HCT116 (cell line): ENCODE results near the gene DNAJC1. TPM values are rescaled to one million over a fixed set of nuclear protein-coding genes. Genes with fewer than 3 reads are reported as not detected.

Experiments used
- ATAC-seq: fragments of 200-7000 bp; cut with Tn5 transposase; 2 replicates; pipeline ENCODE4 v1.9.1; 2020; ENCODE audit warnings: mild to moderate bottlenecking, moderate library complexity
- BruUV-seq: library from RNA; stranded (reverse); fragments of 400-500 nt; replicated peaks from 2 replicates; lab custom pipeline; 2021; lab: Mats Ljungman, UMichigan
- CTCF ChIA-PET: fragments of 300-600 bp; sonication (Branson Sonifier 250); formaldehyde crosslinking; loops from one replicate; lab custom pipeline; 2021; ENCODE audit warnings: antibody characterized with exemption; lab: Charles Lee
- POLR2A ChIA-PET: fragments of 300-600, 350-600 bp; sonication (Branson Sonifier 250); formaldehyde crosslinking; loops from one replicate; lab custom pipeline; 2021; ENCODE audit warnings: antibody characterized with exemption; lab: Charles Lee
- RAD21 ChIA-PET, 2 experiments: fragments of 300-600 bp; sonication (Branson Sonifier 250); formaldehyde crosslinking; loops; one replicate each; lab custom pipeline; 2023; ENCODE audit warnings: low total read pairs in 2 of 2; ENCODE audit not compliant: uncharacterized antibody in 2 of 2, unreplicated experiment in 2 of 2, low non-redundant PET in 1 of 2; lab: Charles Lee
- DNase-seq: peaks from one replicate; pipeline ENCODE4 v3.0.0-alpha.2; 2010; ENCODE audit warnings: low read depth, low spot score
- H2AFZ ChIP-seq: fragments of 200-600 bp; shearing (Covaris generic), sonication (generic); 2 replicates; pipeline ENCODE4 v1.6.1; 2017; ENCODE audit warnings: low read depth, mixed run types, mixed read lengths, antibody characterized with exemption, low read length; ENCODE audit not compliant: poor library complexity, severe bottlenecking
- H3K27ac ChIP-seq: 2 replicates; pipeline ENCODE4 v1.5.1; 2012; ENCODE audit warnings: low read depth, low read length
- H3K27me3 ChIP-seq: fragments of 200-600 bp; sonication (generic); 2 replicates; pipeline ENCODE4 v1.6.1; 2016; ENCODE audit warnings: mixed run types, low read length, mixed read lengths; ENCODE audit not compliant: insufficient read depth
- H3K36me3 ChIP-seq, 2 experiments: fragments of 200-500 bp in 1 of 2; fragments of 200-600 bp in 1 of 2; sonication (Bioruptor generic) in 1 of 2; sonication (generic) in 1 of 2; 2 replicates each; pipeline versions ENCODE4 v1.5.1 to v1.6.1; 2014 to 2016; ENCODE audit warnings: low read length in 2 of 2, inconsistent platforms in 1 of 2, mixed read lengths in 1 of 2, mixed run types in 1 of 2; ENCODE audit not compliant: insufficient read depth in 2 of 2, control insufficient read depth in 1 of 2
- H3K4me1 ChIP-seq, 2 experiments: fragments of 200-600 bp in 1 of 2; sonication (generic) in 1 of 2; 2 replicates each; pipeline versions ENCODE4 v1.5.1 to v1.6.1; 2012 to 2017; ENCODE audit warnings: low read length in 2 of 2, inconsistent platforms in 1 of 2, mild to moderate bottlenecking in 1 of 2, mixed read lengths in 1 of 2, mixed run types in 1 of 2, moderate library complexity in 1 of 2; ENCODE audit not compliant: insufficient read depth in 2 of 2, control insufficient read depth in 1 of 2
- H3K4me2 ChIP-seq: fragments of 200-600 bp; sonication (generic); 2 replicates; pipeline ENCODE4 v1.6.1; 2017; ENCODE audit warnings: mixed run types, low read length, mixed read lengths
- H3K4me3 ChIP-seq, 2 experiments: fragments of 200-600 bp in 1 of 2; sonication (generic) in 1 of 2; replicated peaks in 1 of 2; 2 replicates each; pipeline ENCODE4 v1.5.1; 2011 to 2016; ENCODE audit warnings: low read length in 2 of 2, control low read depth in 1 of 2, low read depth in 1 of 2, mild to moderate bottlenecking in 1 of 2, mixed read lengths in 1 of 2, mixed run types in 1 of 2
- H3K79me2 ChIP-seq: fragments of 200-600 bp; sonication (generic); 2 replicates; pipeline ENCODE4 v1.6.1; 2017; ENCODE audit warnings: mild to moderate bottlenecking, mixed run types, low read length, moderate library complexity, mixed read lengths; ENCODE audit not compliant: insufficient read depth
- H3K9ac ChIP-seq: fragments of 200-600 bp; sonication (generic); 2 replicates; pipeline ENCODE4 v1.6.1; 2016; ENCODE audit warnings: low read length, mixed read lengths
- H3K9me2 ChIP-seq: fragments of 200-600 bp; sonication (generic), shearing (Covaris generic); 2 replicates; pipeline ENCODE4 v1.6.1; 2017; ENCODE audit warnings: mixed run types, mild to moderate bottlenecking, moderate library complexity; ENCODE audit not compliant: insufficient read depth
- H3K9me3 ChIP-seq, 2 experiments: fragments of 200-500 bp in 1 of 2; fragments of 200-600 bp in 1 of 2; sonication (Bioruptor generic) in 1 of 2; sonication (generic) in 1 of 2; 2 replicates each; pipeline ENCODE4 v1.6.1; 2014 to 2017; ENCODE audit warnings: low read length in 2 of 2, mixed read lengths in 2 of 2, inconsistent platforms in 1 of 2, low read depth in 1 of 2, mild to moderate bottlenecking in 1 of 2, mixed run types in 1 of 2, moderate library complexity in 1 of 2; ENCODE audit not compliant: control insufficient read depth in 1 of 2, insufficient read depth in 1 of 2
- H4K20me1 ChIP-seq: fragments of 200-600 bp; sonication (generic), shearing (Covaris generic); 2 replicates; pipeline ENCODE4 v1.6.1; 2017; ENCODE audit warnings: mixed run types, mild to moderate bottlenecking, moderate library complexity; ENCODE audit not compliant: insufficient read depth
- ATF3 ChIP-seq: IDR thresholded peaks from 2 replicates; pipeline ENCODE4 v1.6.1; 2012
- CBX3 ChIP-seq: IDR thresholded peaks from 2 replicates; pipeline ENCODE4 v1.6.1; 2012; ENCODE audit warnings: low read depth
- CEBPB ChIP-seq: IDR thresholded peaks from 2 replicates; pipeline ENCODE4 v1.6.1; 2012; ENCODE audit warnings: low read depth
- CTCF ChIP-seq, 3 experiments: fragments of 200-600 bp in 1 of 3; sonication (generic) in 1 of 3; IDR thresholded peaks in 2 of 3; conservative IDR thresholded peaks in 1 of 3; 2 replicates each; pipeline ENCODE4 v1.5.1; 2012 to 2017; ENCODE audit warnings: low read depth in 2 of 3, low read length in 2 of 3, antibody characterized with exemption in 1 of 3, borderline replicate concordance in 1 of 3, control low read depth in 1 of 3, mild to moderate bottlenecking in 1 of 3, mixed read lengths in 1 of 3, mixed run types in 1 of 3, moderate library complexity in 1 of 3; ENCODE audit not compliant: insufficient read depth in 1 of 3
- EGR1 ChIP-seq: IDR thresholded peaks from 2 replicates; pipeline ENCODE4 v1.6.1; 2012; ENCODE audit warnings: low read depth
- EZH2phosphoT487 ChIP-seq: fragments of 200-600 bp; IDR thresholded peaks from 2 replicates; pipeline ENCODE4 v1.6.1; 2018; ENCODE audit warnings: antibody characterized with exemption, borderline replicate concordance
- MAX ChIP-seq: IDR thresholded peaks from 2 replicates; pipeline ENCODE4 v1.6.1; 2012
- POLR2AphosphoS5 ChIP-seq: IDR thresholded peaks from 2 replicates; pipeline ENCODE4 v1.6.1; 2011; ENCODE audit warnings: mild to moderate bottlenecking, low read depth, low read length, moderate library complexity
- SIN3A ChIP-seq: IDR thresholded peaks from 2 replicates; pipeline ENCODE4 v1.6.1; 2012; ENCODE audit warnings: low read depth
- SP1 ChIP-seq: IDR thresholded peaks from 2 replicates; pipeline ENCODE4 v1.6.1; 2012; ENCODE audit warnings: low read depth
- SRF ChIP-seq: IDR thresholded peaks from 2 replicates; pipeline ENCODE4 v1.6.1; 2012; ENCODE audit warnings: low read depth
- intact Hi-C: fragments of 100-400 bp; cut with micrococcal nuclease; formaldehyde crosslinking; loops from 2 replicates; pipeline ENCODE4 v1.10.0; 2022
- total RNA-seq: library from RNA; stranded (reverse); gene quantifications from one replicate; pipeline ENCODE4 v1.2.1, GENCODE V29; 2021; ENCODE audit not compliant: unreplicated experiment
- TF ChIP-seq, protein P1 (sequence below): IDR thresholded peaks from 2 replicates; pipeline ENCODE4 v1.6.1; 2011; ENCODE audit warnings: mild to moderate bottlenecking, low read length, moderate library complexity; ENCODE audit not compliant: insufficient replicate concordance; ENCODE audit errors: extremely low read depth

The DNAJC1 gene
- total RNA-seq, 1 experiment from 2014 or later = 17.9 TPM

DNA sequence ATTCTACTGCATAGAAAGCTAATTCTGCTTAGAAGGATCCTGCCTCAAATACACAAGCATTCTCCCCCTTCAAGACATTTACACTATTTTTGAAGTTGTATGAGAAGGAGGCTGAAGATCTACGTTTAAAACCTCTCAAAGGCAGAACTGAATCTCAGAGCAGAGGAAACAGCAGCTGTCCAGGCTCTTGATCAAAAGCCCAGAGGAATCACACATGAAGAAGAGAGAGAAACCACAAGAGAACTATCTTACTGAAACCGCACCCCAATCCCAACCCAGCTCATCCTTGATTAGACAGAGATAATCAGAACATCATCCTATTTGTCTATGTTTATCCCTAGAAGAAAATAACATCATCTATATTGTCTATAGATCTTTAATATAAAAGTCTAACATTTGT, 2.2 kb upstream of the DNAJC1 start:
- Histone ChIP-seq H3K9ac (no peak overlapping the region), H3K4me3 (no peak overlapping the region), H3K9me2 (no peaks in the 10 kb centered on the region), H4K20me1 (no peaks in the 10 kb centered on the region), H2AFZ (no peak overlapping the region), H3K27ac (no peak overlapping the region), H3K36me3 (no peaks in the 10 kb centered on the region), H3K27me3 (no peaks in the 10 kb centered on the region), H3K4me2 (no peak overlapping the region), H3K9me3 (no peaks in the 10 kb centered on the region; a peak in 1 of 4 replicates), H3K79me2 (peaks cover 23% of the 10 kb centered on the region), H3K4me1 (peaks cover 8 to 15% of the 10 kb centered on the region in 2 experiments; a peak in 3 of 4 replicates)
- no peak for TF ChIP-seq EGR1
- TF ChIP-seq ATF3 = no peak
- TF ChIP-seq SRF = no peak
- TF ChIP-seq EZH2phosphoT487 = no peak
- TF ChIP-seq, protein P1, sequence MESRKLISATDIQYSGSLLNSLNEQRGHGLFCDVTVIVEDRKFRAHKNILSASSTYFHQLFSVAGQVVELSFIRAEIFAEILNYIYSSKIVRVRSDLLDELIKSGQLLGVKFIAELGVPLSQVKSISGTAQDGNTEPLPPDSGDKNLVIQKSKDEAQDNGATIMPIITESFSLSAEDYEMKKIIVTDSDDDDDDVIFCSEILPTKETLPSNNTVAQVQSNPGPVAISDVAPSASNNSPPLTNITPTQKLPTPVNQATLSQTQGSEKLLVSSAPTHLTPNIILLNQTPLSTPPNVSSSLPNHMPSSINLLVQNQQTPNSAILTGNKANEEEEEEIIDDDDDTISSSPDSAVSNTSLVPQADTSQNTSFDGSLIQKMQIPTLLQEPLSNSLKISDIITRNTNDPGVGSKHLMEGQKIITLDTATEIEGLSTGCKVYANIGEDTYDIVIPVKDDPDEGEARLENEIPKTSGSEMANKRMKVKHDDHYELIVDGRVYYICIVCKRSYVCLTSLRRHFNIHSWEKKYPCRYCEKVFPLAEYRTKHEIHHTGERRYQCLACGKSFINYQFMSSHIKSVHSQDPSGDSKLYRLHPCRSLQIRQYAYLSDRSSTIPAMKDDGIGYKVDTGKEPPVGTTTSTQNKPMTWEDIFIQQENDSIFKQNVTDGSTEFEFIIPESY = no peak
- TF ChIP-seq SP1 = no peak
- TF ChIP-seq CBX3 = no peak
- TF ChIP-seq CTCF (IDR thresholded peaks at IDR 0.05 in 2 of 3, conservative IDR thresholded peaks at IDR 0.05 in 1 of 3; ENCODE audit: borderline replicate concordance in 1 of 3, insufficient read depth in 1 of 3, low read depth in 2 of 3, low read length in 2 of 3) = no peak
- no peak for TF ChIP-seq MAX
- TF ChIP-seq SIN3A = no peak
- TF ChIP-seq CEBPB = no peak
- no peak for TF ChIP-seq POLR2AphosphoS5
- intact Hi-C loops = loop anchor here (10.0 kb wide), 1 partner anchor 819 kb away; no protein-coding TSS in a partner anchor
- no TSS peak for BruUV-seq
- ATAC-seq (no peak), DNase-seq (no peak)
- ChIA-PET RAD21 (no interaction called here), CTCF (no interaction called here), POLR2A (interaction anchor here (0.6 kb wide), 1 partner anchor 985 kb away, joined by 3 read pairs; no protein-coding TSS in a partner anchor)
